HepG2 (cell line): ENCODE results near the gene RNF149. TPM values are rescaled to one million over a fixed set of nuclear protein-coding genes. Genes with fewer than 3 reads are reported as not detected.

Experiments
- ARID2 ChIP-seq: sonication (generic); formaldehyde crosslinking; IDR thresholded peaks from 2 replicates; pipeline ENCODE4 v1.8.1; 2022; ENCODE audit warnings: mild to moderate bottlenecking, missing genetic modification reagents, borderline replicate concordance
- ETV5 ChIP-seq: IDR thresholded peaks from 2 replicates; pipeline ENCODE4 v1.6.1; 2018; ENCODE audit warnings: missing biosample characterization, missing genetic modification reagents, inconsistent platforms, borderline replicate concordance
- HES4 ChIP-seq: sonication (generic); formaldehyde crosslinking; IDR thresholded peaks from 2 replicates; pipeline ENCODE4 v1.9.0; 2021; ENCODE audit warnings: mild to moderate bottlenecking, missing genetic modification reagents, borderline replicate concordance
- HNRNPL ChIP-seq: fragments of 200-400 bp; formaldehyde crosslinking; IDR thresholded peaks from 2 replicates; pipeline ENCODE4 v1.6.1; 2017; ENCODE audit warnings: mild to moderate bottlenecking, low read depth, low read length
- KDM2A ChIP-seq: sonication (generic); formaldehyde crosslinking; IDR thresholded peaks from 2 replicates; pipeline ENCODE4 v1.4.0; 2020; ENCODE audit warnings: low read depth, missing genetic modification reagents, borderline replicate concordance
- MED8 ChIP-seq: sonication (generic); formaldehyde crosslinking; IDR thresholded peaks from 2 replicates; pipeline ENCODE4 v1.8.1; 2023; ENCODE audit warnings: mild to moderate bottlenecking, missing genetic modification reagents; ENCODE audit not compliant: insufficient replicate concordance
- NCOA2 ChIP-seq: sonication (generic); formaldehyde crosslinking; IDR thresholded peaks from 2 replicates; pipeline ENCODE4 v1.8.0; 2022; ENCODE audit warnings: inconsistent platforms
- ONECUT2 ChIP-seq: sonication (generic); formaldehyde crosslinking; IDR thresholded peaks from 2 replicates; pipeline ENCODE4 v1.4.0; 2020; ENCODE audit warnings: missing genetic modification reagents
- SIN3A ChIP-seq: IDR thresholded peaks from 2 replicates; pipeline ENCODE4 v1.6.1; 2011; ENCODE audit warnings: low read depth, mild to moderate bottlenecking, control low read depth, low read length, borderline replicate concordance
- SNRNP70 ChIP-seq: fragments of 200-400 bp; formaldehyde crosslinking; IDR thresholded peaks from 2 replicates; pipeline ENCODE4 v1.6.1; 2017; ENCODE audit warnings: mild to moderate bottlenecking, low read depth, low read length, moderate library complexity
- SP4 ChIP-seq: sonication (generic); formaldehyde crosslinking; IDR thresholded peaks from 2 replicates; pipeline ENCODE4 v1.8.1; 2023; ENCODE audit warnings: mild to moderate bottlenecking, missing genetic modification reagents
- TEF ChIP-seq: sonication (generic); formaldehyde crosslinking; IDR thresholded peaks from 2 replicates; pipeline ENCODE4 v1.5.0; 2020; ENCODE audit warnings: missing genetic modification reagents
- THAP11 ChIP-seq: IDR thresholded peaks from 2 replicates; pipeline ENCODE4 v1.6.1; 2016; ENCODE audit warnings: missing biosample characterization, missing genetic modification reagents
- U2AF2 ChIP-seq: fragments of 200-400 bp; formaldehyde crosslinking; IDR thresholded peaks from 2 replicates; pipeline ENCODE4 v1.6.1; 2017; ENCODE audit warnings: low read depth, mild to moderate bottlenecking, low read length
- ZBTB25 ChIP-seq: IDR thresholded peaks from 2 replicates; pipeline ENCODE4 v1.6.1; 2018; ENCODE audit warnings: missing genetic modification reagents
- ZFY ChIP-seq: sonication (generic); formaldehyde crosslinking; IDR thresholded peaks from 2 replicates; pipeline ENCODE4 v1.4.0; 2020; ENCODE audit warnings: missing genetic modification reagents
- ZNF44 ChIP-seq: sonication (generic); formaldehyde crosslinking; IDR thresholded peaks from 2 replicates; pipeline ENCODE4 v1.5.1; 2020; ENCODE audit warnings: mild to moderate bottlenecking, missing genetic modification reagents
- ZNF503 ChIP-seq: sonication (generic); formaldehyde crosslinking; IDR thresholded peaks from 2 replicates; pipeline ENCODE4 v1.4.0; 2020; ENCODE audit warnings: missing genetic modification reagents
- ZNF619 ChIP-seq: sonication (generic); formaldehyde crosslinking; IDR thresholded peaks from 2 replicates; pipeline ENCODE4 v1.4.0; 2020; ENCODE audit warnings: mild to moderate bottlenecking, missing genetic modification reagents
- polyA plus RNA-seq, 8 experiments: library from polyadenylated mRNA; depleted of rRNA in 3 of 8; stranded (reverse) in 7 of 8; unstranded in 1 of 8; fragments of >200 nt; fragmentation: Illumina TruSeq in 4 of 8; extraction: Trizol in 4 of 8; gene quantifications; 2 replicates each; pipeline versions ENCODE4 v1.2.1 to v1.2.3, GENCODE V29; 2011 to 2016; ENCODE audit warnings: low read depth in 4 of 8, missing spikeins in 1 of 8, mixed read lengths in 1 of 8; ENCODE audit not compliant: insufficient read depth in 1 of 8
- total RNA-seq, 5 experiments: library from RNA; depleted of rRNA; stranded (reverse); fragments of >200 nt; fragmentation: Illumina TruSeq; extraction: Trizol; gene quantifications; 2 replicates each; pipeline ENCODE4 v1.2.3, GENCODE V29; 2016; ENCODE audit warnings: low read depth in 1 of 5
- TF ChIP-seq, protein P1 (sequence below): sonication (generic); formaldehyde crosslinking; IDR thresholded peaks from 2 replicates; pipeline ENCODE4 v1.4.0; 2020; ENCODE audit warnings: missing genetic modification reagents
- TF ChIP-seq, protein P2 (sequence below): sonication (generic); formaldehyde crosslinking; IDR thresholded peaks from 2 replicates; pipeline ENCODE4 v1.5.0; 2020; ENCODE audit warnings: mild to moderate bottlenecking, missing genetic modification reagents
- TF ChIP-seq, protein P3 (sequence below): sonication (generic); formaldehyde crosslinking; IDR thresholded peaks from 2 replicates; pipeline ENCODE4 v1.8.0; 2022; ENCODE audit warnings: missing genetic modification reagents, mild to moderate bottlenecking, borderline replicate concordance

Gene RNF149
- total and polyA plus RNA-seq, 2 of the 13 experiments (the other 11 are each of a cell fraction or from before 2014, with no cell fraction given), result 87.6 to 109 TPM

- TF ChIP-seq, protein P1, sequence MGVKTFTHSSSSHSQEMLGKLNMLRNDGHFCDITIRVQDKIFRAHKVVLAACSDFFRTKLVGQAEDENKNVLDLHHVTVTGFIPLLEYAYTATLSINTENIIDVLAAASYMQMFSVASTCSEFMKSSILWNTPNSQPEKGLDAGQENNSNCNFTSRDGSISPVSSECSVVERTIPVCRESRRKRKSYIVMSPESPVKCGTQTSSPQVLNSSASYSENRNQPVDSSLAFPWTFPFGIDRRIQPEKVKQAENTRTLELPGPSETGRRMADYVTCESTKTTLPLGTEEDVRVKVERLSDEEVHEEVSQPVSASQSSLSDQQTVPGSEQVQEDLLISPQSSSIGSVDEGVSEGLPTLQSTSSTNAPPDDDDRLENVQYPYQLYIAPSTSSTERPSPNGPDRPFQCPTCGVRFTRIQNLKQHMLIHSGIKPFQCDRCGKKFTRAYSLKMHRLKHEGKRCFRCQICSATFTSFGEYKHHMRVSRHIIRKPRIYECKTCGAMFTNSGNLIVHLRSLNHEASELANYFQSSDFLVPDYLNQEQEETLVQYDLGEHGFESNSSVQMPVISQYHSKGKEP, result no peak
- TF ChIP-seq, protein P2, sequence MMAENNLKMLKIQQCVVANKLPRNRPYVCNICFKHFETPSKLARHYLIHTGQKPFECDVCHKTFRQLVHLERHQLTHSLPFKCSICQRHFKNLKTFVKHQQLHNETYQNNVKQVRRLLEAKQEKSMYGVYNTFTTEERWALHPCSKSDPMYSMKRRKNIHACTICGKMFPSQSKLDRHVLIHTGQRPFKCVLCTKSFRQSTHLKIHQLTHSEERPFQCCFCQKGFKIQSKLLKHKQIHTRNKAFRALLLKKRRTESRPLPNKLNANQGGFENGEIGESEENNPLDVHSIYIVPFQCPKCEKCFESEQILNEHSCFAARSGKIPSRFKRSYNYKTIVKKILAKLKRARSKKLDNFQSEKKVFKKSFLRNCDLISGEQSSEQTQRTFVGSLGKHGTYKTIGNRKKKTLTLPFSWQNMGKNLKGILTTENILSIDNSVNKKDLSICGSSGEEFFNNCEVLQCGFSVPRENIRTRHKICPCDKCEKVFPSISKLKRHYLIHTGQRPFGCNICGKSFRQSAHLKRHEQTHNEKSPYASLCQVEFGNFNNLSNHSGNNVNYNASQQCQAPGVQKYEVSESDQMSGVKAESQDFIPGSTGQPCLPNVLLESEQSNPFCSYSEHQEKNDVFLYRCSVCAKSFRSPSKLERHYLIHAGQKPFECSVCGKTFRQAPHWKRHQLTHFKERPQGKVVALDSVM (CRISPR knock-in tag), result peak; percentile 44
- TF ChIP-seq TEF (CRISPR knock-in tag) (no peak), ETV5 (peak; percentile 47; the same call in 1 of the 2 replicates), MED8 (CRISPR knock-in tag) (no peak), U2AF2 (no peak), HNRNPL (no peak), ZBTB25 (CRISPR knock-in tag) (peak; percentile 86), THAP11 (peak; percentile 93), SNRNP70 (no peak), ZFY (CRISPR knock-in tag) (peak; percentile 97), SIN3A (peak; percentile 56), ZNF619 (CRISPR knock-in tag) (peak; percentile 65; the same call in 1 of the 2 replicates), ZNF44 (CRISPR knock-in tag) (no peak), NCOA2 (CRISPR knock-in tag) (peak; percentile 34), SP4 (CRISPR knock-in tag) (peak; percentile 79; the same call in 1 of the 2 replicates), KDM2A (peak; percentile 99), HES4 (CRISPR knock-in tag) (0 out of 2 replicates have a peak, but pooled peaks have one; percentile 60), ZNF503 (CRISPR knock-in tag) (no peak), ARID2 (peak; percentile 63; the same call in 1 of the 2 replicates), ONECUT2 (no peak)
- TF ChIP-seq, protein P3, sequence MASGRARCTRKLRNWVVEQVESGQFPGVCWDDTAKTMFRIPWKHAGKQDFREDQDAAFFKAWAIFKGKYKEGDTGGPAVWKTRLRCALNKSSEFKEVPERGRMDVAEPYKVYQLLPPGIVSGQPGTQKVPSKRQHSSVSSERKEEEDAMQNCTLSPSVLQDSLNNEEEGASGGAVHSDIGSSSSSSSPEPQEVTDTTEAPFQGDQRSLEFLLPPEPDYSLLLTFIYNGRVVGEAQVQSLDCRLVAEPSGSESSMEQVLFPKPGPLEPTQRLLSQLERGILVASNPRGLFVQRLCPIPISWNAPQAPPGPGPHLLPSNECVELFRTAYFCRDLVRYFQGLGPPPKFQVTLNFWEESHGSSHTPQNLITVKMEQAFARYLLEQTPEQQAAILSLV (CRISPR knock-in tag), result no peak; the same call in 1 of the 2 replicates
Observed at GRCh38 chr2:101252408-101253012, 56.0 kb downstream of the RNF149 start, which contains the start of gene CNOT11 (continued).
